PC-9 (cell line): Measurements from ENCODE around the gene GNA12.

Source experiments
- EZH2 ChIP-seq: fragments of 200-600 bp; sonication (generic); IDR thresholded peaks from 2 replicates; pipeline ENCODE4 v1.8.0; 2017; ENCODE audit warnings: antibody characterized with exemption, low read depth
- TF ChIP-seq, protein P1 (sequence below): fragments of 200-600 bp; sonication (generic); conservative IDR thresholded peaks from 2 replicates; pipeline ENCODE4 v1.6.1; 2017; ENCODE audit warnings: mixed run types, antibody characterized with exemption, mild to moderate bottlenecking, moderate library complexity

DNA sequence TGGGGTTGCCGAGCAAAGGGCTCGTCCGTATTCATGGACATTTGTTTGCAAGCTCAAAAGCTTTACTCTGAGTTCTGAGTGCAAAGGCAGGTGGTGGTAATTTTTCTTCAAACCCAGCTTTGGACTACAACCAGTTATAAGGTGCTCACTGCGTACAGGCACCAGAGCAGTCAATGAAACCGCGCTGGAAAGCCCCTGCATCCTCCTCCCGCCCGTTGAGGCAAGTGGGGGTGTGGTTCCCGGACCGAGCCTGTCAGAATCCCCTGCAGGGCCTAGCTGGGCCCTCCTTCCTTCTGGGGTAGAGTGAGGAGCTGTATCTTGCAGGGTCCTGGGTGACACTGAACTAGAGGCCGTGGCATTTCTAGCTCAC lies 133.8 kb downstream of the GNA12 start:
- TF ChIP-seq, protein P1, sequence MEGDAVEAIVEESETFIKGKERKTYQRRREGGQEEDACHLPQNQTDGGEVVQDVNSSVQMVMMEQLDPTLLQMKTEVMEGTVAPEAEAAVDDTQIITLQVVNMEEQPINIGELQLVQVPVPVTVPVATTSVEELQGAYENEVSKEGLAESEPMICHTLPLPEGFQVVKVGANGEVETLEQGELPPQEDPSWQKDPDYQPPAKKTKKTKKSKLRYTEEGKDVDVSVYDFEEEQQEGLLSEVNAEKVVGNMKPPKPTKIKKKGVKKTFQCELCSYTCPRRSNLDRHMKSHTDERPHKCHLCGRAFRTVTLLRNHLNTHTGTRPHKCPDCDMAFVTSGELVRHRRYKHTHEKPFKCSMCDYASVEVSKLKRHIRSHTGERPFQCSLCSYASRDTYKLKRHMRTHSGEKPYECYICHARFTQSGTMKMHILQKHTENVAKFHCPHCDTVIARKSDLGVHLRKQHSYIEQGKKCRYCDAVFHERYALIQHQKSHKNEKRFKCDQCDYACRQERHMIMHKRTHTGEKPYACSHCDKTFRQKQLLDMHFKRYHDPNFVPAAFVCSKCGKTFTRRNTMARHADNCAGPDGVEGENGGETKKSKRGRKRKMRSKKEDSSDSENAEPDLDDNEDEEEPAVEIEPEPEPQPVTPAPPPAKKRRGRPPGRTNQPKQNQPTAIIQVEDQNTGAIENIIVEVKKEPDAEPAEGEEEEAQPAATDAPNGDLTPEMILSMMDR = no peak
- TF ChIP-seq EZH2 = no peak
